GM12878 (cell line): ENCODE data around the gene RAP1GAP. TPM values are rescaled to one million over a fixed set of nuclear protein-coding genes. Genes with fewer than 3 reads are reported as not detected.

Source experiments
- ATAC-seq: fragments of 200-7000 bp; cut with Tn5 transposase; 3 replicates; pipeline ENCODE4 v1.9.1; 2020; ENCODE audit warnings: mild to moderate bottlenecking, moderate library complexity
- BruUV-seq: library from RNA; stranded (reverse); fragments of 400-500 nt; replicated peaks from 2 replicates; lab custom pipeline; 2021; lab: Mats Ljungman, UMichigan
- CTCF ChIA-PET: fragments of 300-600 bp; sonication (Branson Sonifier 250); formaldehyde crosslinking; extraction: SDS; loops from one replicate; lab custom pipeline; 2021; ENCODE audit warnings: inconsistent platforms; lab: Yijun Ruan, JAX
- POLR2A ChIA-PET: fragments of 350-600 bp; formaldehyde crosslinking; extraction: SDS; loops from one replicate; lab custom pipeline; 2021; ENCODE audit warnings: inconsistent platforms; lab: Charles Lee
- RAD21 ChIA-PET: fragments of 300-600 bp; sonication (Branson Sonifier 250); formaldehyde crosslinking; loops from one replicate; lab custom pipeline; 2023; ENCODE audit warnings: antibody characterized with exemption; ENCODE audit not compliant: unreplicated experiment; lab: Charles Lee
- SMC1A ChIA-PET: fragments of 300-600 bp; sonication (Branson Sonifier 250); formaldehyde crosslinking; loops from one replicate; lab custom pipeline; 2023; ENCODE audit not compliant: unreplicated experiment, uncharacterized antibody; lab: Charles Lee
- DNase-seq: peaks from one replicate; pipeline ENCODE4 v3.0.0-alpha.2; 2011; ENCODE audit warnings: low read depth, low spot score
- FAIRE-seq: peaks from 3 replicates; lab custom pipeline; 2011; peaks lifted over from hg19 to GRCh38; lab: Jason Lieb, UNC
- H2AFZ ChIP-seq: 2 replicates; pipeline ENCODE4 v1.6.0; 2011; ENCODE audit warnings: low read depth, low read length, control low read depth; ENCODE audit not compliant: control insufficient read depth
- H3K27ac ChIP-seq: 2 replicates; pipeline ENCODE4 v1.5.1; 2011; ENCODE audit warnings: control low read depth; ENCODE audit not compliant: control insufficient read depth, insufficient read depth
- H3K27me3 ChIP-seq, 2 experiments: replicated peaks in 1 of 2; 2 replicates each; pipeline versions ENCODE4 v1.6.0 to v1.6.1; 2011; ENCODE audit warnings: low read length in 1 of 2; ENCODE audit not compliant: control insufficient read depth in 2 of 2, insufficient read depth in 2 of 2
- H3K36me3 ChIP-seq, 2 experiments: 2 replicates each; pipeline ENCODE4 v1.5.1; 2011; ENCODE audit warnings: low read length in 1 of 2; ENCODE audit not compliant: control insufficient read depth in 2 of 2, insufficient read depth in 2 of 2
- H3K4me1 ChIP-seq: 2 replicates; pipeline ENCODE4 v1.6.1; 2011; ENCODE audit warnings: mild to moderate bottlenecking, low read length, moderate library complexity, mixed read lengths; ENCODE audit not compliant: control insufficient read depth, insufficient read depth
- H3K4me2 ChIP-seq: 2 replicates; pipeline ENCODE4 v1.6.0; 2011; ENCODE audit warnings: control low read depth; ENCODE audit not compliant: control insufficient read depth, insufficient read depth
- H3K4me3 ChIP-seq: fragments of 200-600 bp; sonication (generic); 2 replicates; pipeline ENCODE4 v1.5.1; 2016
- H3K79me2 ChIP-seq: 2 replicates; pipeline ENCODE4 v1.6.0; 2011; ENCODE audit warnings: low read length; ENCODE audit not compliant: control insufficient read depth, insufficient read depth
- H3K9ac ChIP-seq: 2 replicates; pipeline ENCODE4 v1.8.0; 2011; ENCODE audit warnings: low read length, control low read depth, mixed read lengths; ENCODE audit not compliant: control insufficient read depth, insufficient read depth
- H3K9me3 ChIP-seq: replicated peaks from 3 replicates; pipeline ENCODE4 v1.5.1; 2011; ENCODE audit warnings: mild to moderate bottlenecking, low read length; ENCODE audit not compliant: control insufficient read depth, insufficient read depth
- H4K20me1 ChIP-seq: 2 replicates; pipeline ENCODE4 v1.6.0; 2011; ENCODE audit not compliant: control insufficient read depth, insufficient read depth
- BMI1 ChIP-seq: fragments of 450-650 bp; IDR thresholded peaks from 2 replicates; pipeline ENCODE4 v1.6.1; 2016; ENCODE audit warnings: mild to moderate bottlenecking, moderate library complexity, borderline replicate concordance
- CEBPZ ChIP-seq: fragments of 150-350 bp; IDR thresholded peaks from 2 replicates; pipeline ENCODE4 v1.6.1; 2016; ENCODE audit warnings: low read depth, low read length
- CHD1 ChIP-seq: IDR thresholded peaks from 2 replicates; pipeline ENCODE4 v1.6.1; 2012; ENCODE audit warnings: low read depth, low read length, improper control_type of control experiment
- FOS ChIP-seq: IDR thresholded peaks from 3 replicates; pipeline ENCODE4 v1.6.1; 2011; ENCODE audit warnings: borderline replicate concordance; ENCODE audit not compliant: insufficient read length; ENCODE audit errors: extremely low read depth
- JUNB ChIP-seq: IDR thresholded peaks from 2 replicates; pipeline ENCODE4 v1.6.1; 2016; ENCODE audit warnings: antibody characterized with exemption, mild to moderate bottlenecking
- KLF5 ChIP-seq: fragments of 450-650 bp; IDR thresholded peaks from 2 replicates; pipeline ENCODE4 v1.6.1; 2014; ENCODE audit warnings: mild to moderate bottlenecking; ENCODE audit not compliant: partially characterized antibody
- NFYB ChIP-seq: IDR thresholded peaks from 2 replicates; pipeline ENCODE4 v1.6.1; 2011; ENCODE audit warnings: low read depth, mild to moderate bottlenecking, low read length, improper control_type of control experiment, moderate library complexity; ENCODE audit not compliant: insufficient read depth
- NRF1 ChIP-seq: conservative IDR thresholded peaks from 2 replicates; pipeline ENCODE4 v1.6.1; 2011; ENCODE audit warnings: mild to moderate bottlenecking, low read depth, low read length, improper control_type of control experiment
- SMAD1 ChIP-seq: fragments of 450-650 bp; IDR thresholded peaks from 2 replicates; pipeline ENCODE4 v1.6.1; 2018; ENCODE audit warnings: mild to moderate bottlenecking, low read depth; ENCODE audit not compliant: partially characterized antibody
- TCF12 ChIP-seq: IDR thresholded peaks from 2 replicates; pipeline ENCODE4 v1.6.1; 2011; ENCODE audit warnings: low read depth, mild to moderate bottlenecking, low read length
- YY1 ChIP-seq: IDR thresholded peaks from 2 replicates; pipeline ENCODE4 v1.6.1; 2011; ENCODE audit warnings: low read depth, mild to moderate bottlenecking, low read length
- ZBED1 ChIP-seq: IDR thresholded peaks from 2 replicates; pipeline ENCODE4 v1.6.1; 2016; ENCODE audit warnings: borderline replicate concordance
- ZNF207 ChIP-seq: fragments of 450-650 bp; IDR thresholded peaks from 2 replicates; pipeline ENCODE4 v1.6.1; 2014; ENCODE audit warnings: antibody characterized with exemption, mild to moderate bottlenecking, borderline replicate concordance
- ZNF217 ChIP-seq: fragments of 450-650 bp; IDR thresholded peaks from 2 replicates; pipeline ENCODE4 v1.6.1; 2017; ENCODE audit warnings: antibody characterized with exemption, mild to moderate bottlenecking
- ZZZ3 ChIP-seq: IDR thresholded peaks from 2 replicates; pipeline ENCODE4 v1.6.1; 2011; ENCODE audit warnings: low read depth; ENCODE audit not compliant: control insufficient read depth, insufficient read length
- WGBS: methylation state at CpG from one replicate; pipeline ENCODE4 v1.1.6; 2016; ENCODE audit warnings: low lambda C conversion rate; ENCODE audit not compliant: insufficient replicate concordance, insufficient coverage; ENCODE audit errors: missing lambda C conversion rate; 5-methylcytosine and 5-hydroxymethylcytosine counted together
- in situ Hi-C: fragments of 300-500 bp; cut with MboI; formaldehyde crosslinking; loops from 9 replicates; pipeline ENCODE4 v1.14.3; 2018; ENCODE audit warnings: mixed read lengths
- intact Hi-C: fragments of 100-400 bp; cut with micrococcal nuclease; formaldehyde crosslinking; loops from one replicate; pipeline ENCODE4 v1.14.2; 2022; ENCODE audit not compliant: unreplicated experiment
- polyA plus RNA-seq, 11 experiments: library from polyadenylated mRNA; depleted of rRNA in 4 of 11; unstranded in 6 of 11; stranded (reverse) in 5 of 11; fragments of >200 nt; fragmentation: Nextera tagmentation in 4 of 11; fragmentation: Illumina TruSeq in 1 of 11; extraction: Ambion mirVana in 4 of 11; extraction: Trizol in 1 of 11; gene quantifications; 1 replicate in 1 of 11; 2 replicates in 10 of 11; pipeline versions ENCODE4 v1.2.1 to v1.2.3, GENCODE V29; 2011 to 2016; ENCODE audit warnings: inconsistent platforms in 2 of 11, missing spikeins in 2 of 11, low read depth in 1 of 11
- total RNA-seq, 4 experiments: library from RNA; depleted of rRNA in 3 of 4; stranded (reverse); fragments of >200 nt in 3 of 4; fragmentation: Illumina TruSeq in 1 of 4; extraction: Trizol in 1 of 4; gene quantifications; 2 replicates each; pipeline versions ENCODE4 v1.2.1 to v1.2.3, GENCODE V29; 2013 to 2021

The RAP1GAP gene
- total and polyA plus RNA-seq, 10 of the 15 experiments (the other 5 are each of a cell fraction or from before 2014, with no cell fraction given): 0.04 to 0.96 (median 0.09) TPM; not detected in 3

- no peaks in the 10 kb centered on the region for H3K36me3 ChIP-seq
- in situ Hi-C loops: no loop called here
- TF ChIP-seq NFYB (no peak), ZNF217 (no peak), CEBPZ (no peak), JUNB (no peak), ZBED1 (no peak), BMI1 (no peak), CHD1 (no peak), YY1 (no peak), TCF12 (no peak), KLF5 (no peak), SMAD1 (no peak), ZNF207 (no peak), NRF1 (no peak), FOS (no peak), ZZZ3 (no peak)
- TF ChIP-seq, all 136 proteins: peak for 0
- H3K9me3 ChIP-seq: no peaks in the 10 kb centered on the region
- intact Hi-C loops: loop anchor here (1.0 to 10.0 kb wide), 3 partner anchors 145 to 304 kb away; no protein-coding TSS in a partner anchor
- H3K4me3 ChIP-seq: no peak overlapping the region
- H4K20me1 ChIP-seq: peaks cover 2% of the 10 kb centered on the region; the same call in 1 of the 2 replicates
- H3K9ac ChIP-seq: no peak overlapping the region
- no peak for DNase-seq
- FAIRE-seq: no peak
- ChIA-PET POLR2A (no interaction called here), CTCF (interaction anchor here (1.1 to 1.9 kb wide), 4 partner anchors 13 to 147 kb away, joined by 3 to 4 read pairs (median 4); no protein-coding TSS in a partner anchor), RAD21 (interaction anchor here (0.6 to 1.3 kb wide), 4 partner anchors 8 to 292 kb away, joined by 3 to 5 read pairs (median 3); partner anchors contain the start of gene ALPL), SMC1A (interaction anchor here (0.6 to 1.2 kb wide), 2 partner anchors 153 to 315 kb away, joined by 3 read pairs; no protein-coding TSS in a partner anchor)
- H3K27ac ChIP-seq: no peak overlapping the region
- H3K4me2 ChIP-seq: no peak overlapping the region
- 32% methylated on average over 4 of the region's 4 CpGs for WGBS
- H3K79me2 ChIP-seq: no peaks in the 10 kb centered on the region
- H3K4me1 ChIP-seq: no peaks in the 10 kb centered on the region
- no TSS peak for BruUV-seq
- ATAC-seq: no peak
- H2AFZ ChIP-seq: no peak overlapping the region
- peaks cover 0 to 2% of the 10 kb centered on the region in 2 experiments; a peak in 1 of 4 replicates for H3K27me3 ChIP-seq
These were observed 9.2 kb downstream of the RAP1GAP start for GRCh38 chr1:21659924-21660326.
